ENCODE data around the gene KPTN.

- TF ChIP-seq, protein P1, sequence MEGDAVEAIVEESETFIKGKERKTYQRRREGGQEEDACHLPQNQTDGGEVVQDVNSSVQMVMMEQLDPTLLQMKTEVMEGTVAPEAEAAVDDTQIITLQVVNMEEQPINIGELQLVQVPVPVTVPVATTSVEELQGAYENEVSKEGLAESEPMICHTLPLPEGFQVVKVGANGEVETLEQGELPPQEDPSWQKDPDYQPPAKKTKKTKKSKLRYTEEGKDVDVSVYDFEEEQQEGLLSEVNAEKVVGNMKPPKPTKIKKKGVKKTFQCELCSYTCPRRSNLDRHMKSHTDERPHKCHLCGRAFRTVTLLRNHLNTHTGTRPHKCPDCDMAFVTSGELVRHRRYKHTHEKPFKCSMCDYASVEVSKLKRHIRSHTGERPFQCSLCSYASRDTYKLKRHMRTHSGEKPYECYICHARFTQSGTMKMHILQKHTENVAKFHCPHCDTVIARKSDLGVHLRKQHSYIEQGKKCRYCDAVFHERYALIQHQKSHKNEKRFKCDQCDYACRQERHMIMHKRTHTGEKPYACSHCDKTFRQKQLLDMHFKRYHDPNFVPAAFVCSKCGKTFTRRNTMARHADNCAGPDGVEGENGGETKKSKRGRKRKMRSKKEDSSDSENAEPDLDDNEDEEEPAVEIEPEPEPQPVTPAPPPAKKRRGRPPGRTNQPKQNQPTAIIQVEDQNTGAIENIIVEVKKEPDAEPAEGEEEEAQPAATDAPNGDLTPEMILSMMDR (IDR thresholded peaks at IDR 0.05) = no peak
- TF ChIP-seq POLR2A (IDR thresholded peaks at IDR 0.05) = no peak
These were observed 8.6 kb downstream of the KPTN start for GRCh38 chr19:47475465-47475864.
